ENCODE data around the gene TMBIM1. TPM values are rescaled to one million over a fixed set of nuclear protein-coding genes. Genes with fewer than 3 reads are reported as not detected.

Gene TMBIM1
- polyA plus RNA-seq, 1 experiment, result 206 TPM

DNA sequence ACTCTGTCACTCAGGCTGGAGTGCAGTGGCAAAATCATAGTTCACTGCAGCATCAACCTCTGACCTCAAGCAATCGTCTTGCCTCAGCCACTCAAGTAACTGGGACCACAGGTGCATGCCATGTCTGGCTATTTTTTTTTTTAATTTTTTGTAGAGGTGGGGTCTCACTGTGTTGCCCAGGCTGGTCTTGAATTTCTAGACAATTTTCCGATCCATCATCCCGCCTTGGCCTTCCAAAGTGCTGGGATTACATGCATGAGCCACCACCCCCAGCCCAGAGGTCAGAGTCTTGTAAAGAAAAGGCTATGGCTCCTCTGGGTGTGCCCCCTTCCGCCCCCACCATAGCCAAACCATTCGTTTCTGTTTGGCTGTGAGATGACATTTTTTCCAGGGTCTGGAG is 13.1 kb upstream of the TMBIM1 start:
- Histone ChIP-seq H3K36me3 (ENCODE audit: control insufficient read depth, insufficient read depth, low read length) (no peaks in the 10 kb centered on the region), H3K27me3 (ENCODE audit: control insufficient read depth, insufficient read depth, low read length) (peaks cover 2% of the 10 kb centered on the region; the same call in 1 of the 2 replicates), H3K4me3 (ENCODE audit: low read depth, low read length) (no peak overlapping the region)
- DNase-seq (ENCODE audit: low read depth), result no peak
- ChIA-PET CTCF (interaction anchor here (0.8 to 17.8 kb wide), 2 partner anchors 52 to 62 kb away, joined by 3 to 244 read pairs; partner anchors contain the start of gene CATIP), POLR2A (no interaction called here)
- TF ChIP-seq CTCF (IDR thresholded peaks at IDR 0.05; ENCODE audit: insufficient read depth, low read depth, low read length), result no peak

DNA sequence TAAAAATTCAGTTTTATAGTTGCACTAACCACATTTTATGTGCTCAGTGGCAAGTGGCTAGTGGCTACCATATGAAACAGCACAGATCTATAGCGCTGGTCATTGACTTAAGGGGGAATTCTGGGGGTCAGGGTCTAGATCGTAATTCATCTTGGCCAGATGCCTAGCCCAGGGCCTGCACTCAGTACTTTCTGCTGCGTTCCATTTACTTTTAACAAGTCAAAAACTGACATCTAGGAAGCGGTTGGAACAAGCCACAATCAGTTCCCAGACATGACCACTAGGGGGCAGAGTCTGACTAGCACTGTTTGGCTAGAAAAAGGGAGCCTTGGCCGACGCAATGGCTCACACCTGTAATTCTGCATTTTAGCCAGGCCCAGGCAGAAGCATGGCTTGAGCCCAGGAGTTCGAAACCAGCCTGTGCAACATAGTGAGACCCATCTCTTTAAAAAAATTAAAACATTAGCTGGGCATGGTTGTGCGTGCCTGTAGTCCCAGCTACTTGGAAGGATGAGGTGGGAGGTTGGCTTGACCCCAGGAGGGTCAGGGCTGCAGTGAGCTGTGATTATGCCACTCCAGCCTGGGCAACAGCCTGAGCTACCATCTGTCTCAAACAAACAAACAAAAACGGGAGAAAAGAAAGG is 9.0 kb upstream of the TMBIM1 start:
- no peak for DNase-seq (ENCODE audit: low read depth)
- ChIA-PET POLR2A (no interaction called here), CTCF (interaction anchor here (0.7 to 17.8 kb wide), 22 partner anchors 9 to 385 kb away, joined by 3 to 244 read pairs (median 4); partner anchors contain the start of genes CATIP and TMBIM1)
- TF ChIP-seq CTCF (IDR thresholded peaks at IDR 0.05; ENCODE audit: insufficient read depth, low read depth, low read length), result peak; percentile 93
- no peaks in the 10 kb centered on the region; the same call in 1 of the 2 replicates for H3K27me3 ChIP-seq (ENCODE audit: control insufficient read depth, insufficient read depth, low read length)
- H3K4me3 ChIP-seq (ENCODE audit: low read depth, low read length), result no peak overlapping the region
- no peaks in the 10 kb centered on the region for H3K36me3 ChIP-seq (ENCODE audit: control insufficient read depth, insufficient read depth, low read length)

DNA sequence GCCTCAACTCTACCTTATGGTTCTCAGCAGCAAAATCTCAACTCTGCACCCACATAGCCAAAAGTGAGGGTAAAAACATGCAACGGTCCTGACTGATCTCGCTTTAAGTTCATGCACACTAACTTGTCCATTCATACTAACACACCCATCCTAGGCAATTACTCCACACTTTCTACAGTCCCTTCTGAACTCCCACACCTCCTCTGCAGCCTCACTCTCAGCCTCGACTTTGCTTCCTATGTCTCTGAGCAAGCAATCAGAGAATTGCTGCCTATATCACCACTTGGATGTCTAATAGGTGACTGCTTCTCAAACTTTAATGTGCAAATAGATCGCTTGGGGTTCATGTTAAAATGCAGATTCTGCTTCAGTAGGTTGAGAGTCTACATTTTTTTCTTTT is 7.8 kb upstream of the TMBIM1 start:
- H3K4me3 ChIP-seq (ENCODE audit: low read depth, low read length), result no peak overlapping the region
- TF ChIP-seq CTCF (IDR thresholded peaks at IDR 0.05; ENCODE audit: insufficient read depth, low read depth, low read length), result no peak
- POLR2A ChIA-PET, result no interaction called here
- H3K36me3 ChIP-seq (ENCODE audit: control insufficient read depth, insufficient read depth, low read length), result no peaks in the 10 kb centered on the region
- DNase-seq (ENCODE audit: low read depth), result no peak
- CTCF ChIA-PET, result interaction anchor here (17.8 kb wide), 1 partner anchor 57 kb away, joined by 244 read pairs; the partner anchor contains the start of gene CATIP
- no peaks in the 10 kb centered on the region; the same call in 1 of the 2 replicates for H3K27me3 ChIP-seq (ENCODE audit: control insufficient read depth, insufficient read depth, low read length)

GRCh38 chr2:218298314-218298875 is 6.1 kb upstream of the TMBIM1 start:
- no peaks in the 10 kb centered on the region for H3K27me3 ChIP-seq (ENCODE audit: control insufficient read depth, insufficient read depth, low read length)
- no peak for DNase-seq (ENCODE audit: low read depth)
- ChIA-PET CTCF (interaction anchor here (0.7 to 17.8 kb wide), 11 partner anchors 9 to 352 kb away, joined by 3 to 244 read pairs (median 3); partner anchors contain the start of gene CATIP), POLR2A (no interaction called here)
- TF ChIP-seq CTCF (IDR thresholded peaks at IDR 0.05; ENCODE audit: insufficient read depth, low read depth, low read length), result no peak
- no peaks in the 10 kb centered on the region for H3K36me3 ChIP-seq (ENCODE audit: control insufficient read depth, insufficient read depth, low read length)
- no peak overlapping the region for H3K4me3 ChIP-seq (ENCODE audit: low read depth, low read length)

DNA sequence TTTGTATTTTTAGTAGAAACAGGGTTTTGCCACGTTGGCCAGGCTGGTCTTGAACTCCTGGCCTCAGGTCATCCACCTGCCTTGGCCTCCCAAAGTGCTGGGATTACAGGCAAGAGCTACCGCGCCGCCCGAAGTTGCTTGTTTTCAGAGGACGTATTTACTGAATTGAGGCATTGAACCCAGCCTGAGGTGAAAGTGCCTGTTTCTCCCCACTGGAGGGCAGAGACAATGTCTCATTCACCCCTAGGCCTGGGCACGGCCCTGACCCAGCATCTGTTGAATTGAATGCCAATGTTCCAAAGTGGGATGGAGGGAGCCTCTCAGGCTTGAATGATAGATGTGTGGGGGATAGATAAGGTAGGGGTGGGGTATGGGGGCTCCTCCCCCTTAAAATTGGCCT is 4.5 kb upstream of the TMBIM1 start:
- CTCF ChIA-PET, result interaction anchor here (1.1 to 17.8 kb wide), 4 partner anchors 9 to 99 kb away, joined by 3 to 244 read pairs (median 18); partner anchors contain the start of gene CATIP

More for the DNA sequence above, 4.5 kb upstream of the TMBIM1 start:
- no peak overlapping the region for H3K4me3 ChIP-seq (ENCODE audit: low read depth, low read length)
- no peak for TF ChIP-seq CTCF (IDR thresholded peaks at IDR 0.05; ENCODE audit: insufficient read depth, low read depth, low read length)
- H3K36me3 ChIP-seq (ENCODE audit: control insufficient read depth, insufficient read depth, low read length), result no peaks in the 10 kb centered on the region
- DNase-seq (ENCODE audit: low read depth), result no peak
- POLR2A ChIA-PET, result no interaction called here
- H3K27me3 ChIP-seq (ENCODE audit: control insufficient read depth, insufficient read depth, low read length), result no peaks in the 10 kb centered on the region
